GM12892 (cell line): ENCODE data around the gene DENND6B.

Experiments used
- POLR2A ChIP-seq: IDR thresholded peaks from 2 replicates; pipeline ENCODE4 v1.6.1; 2011; ENCODE audit warnings: low read depth, low read length, control low read depth
- POLR2AphosphoS5 ChIP-seq: IDR thresholded peaks from 2 replicates; pipeline ENCODE4 v1.6.1; 2011; ENCODE audit warnings: low read depth, low read length, control low read depth
- TAF1 ChIP-seq: IDR thresholded peaks from 2 replicates; pipeline ENCODE4 v1.6.1; 2011; ENCODE audit warnings: low read depth, mild to moderate bottlenecking, control low read depth, low read length, borderline replicate concordance

DNA sequence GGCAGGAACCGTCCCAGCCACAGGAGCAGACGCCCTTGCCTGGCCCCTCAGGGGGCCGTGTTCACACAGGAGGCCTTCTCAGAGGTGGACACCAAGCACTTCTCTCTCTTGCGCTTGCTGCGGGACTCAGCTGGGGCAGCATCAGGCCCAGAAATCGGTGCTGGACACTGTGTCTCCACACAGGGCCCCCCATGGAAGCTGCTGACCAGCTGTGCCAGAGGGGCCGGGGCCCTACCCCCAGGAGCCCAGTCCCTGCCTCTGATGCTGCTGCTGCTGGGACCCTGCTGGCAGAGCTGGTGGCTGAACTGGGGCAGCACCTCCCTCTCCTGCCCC lies 23.3 kb downstream of the DENND6B start:
- TF ChIP-seq POLR2A (no peak), POLR2AphosphoS5 (no peak), TAF1 (no peak)
